ENCODE measurements around the gene AKR7A2. TPM values are rescaled to one million over a fixed set of nuclear protein-coding genes. Genes with fewer than 3 reads are reported as not detected.
A peak's percentile ranks its signal among the peaks of the same experiment; 100 is the strongest.
"Not testable (repeated sequence)": the region's sequence is repeated elsewhere in the genome, so short reads cannot be mapped to it uniquely, and the experiment has no call there.

Gene AKR7A2
- total and polyA plus RNA-seq, 8 donors = 43.2 to 73.8 (median 63.5) TPM

GRCh38 chr1:19309123-19309813 lies 2.7 kb downstream of the AKR7A2 start:
- no peak for TF ChIP-seq CTCF (IDR thresholded peaks at IDR 0.05)
- H3K27me3 ChIP-seq = no peaks in the 10 kb centered on the region
- H3K27ac ChIP-seq = no peak overlapping the region
- intact Hi-C loops (cut with DNase I) = no loop called here
- no peaks in the 10 kb centered on the region for H3K9me3 ChIP-seq
- peaks cover 13 to 28% of the 10 kb centered on the region in 2 donors for H3K4me1 ChIP-seq
- peaks cover 0 to 42% of the 10 kb centered on the region in 2 donors for H3K36me3 ChIP-seq
- peak in 1 of 4 donors; percentile 17 for DNase-seq
- H3K4me3 ChIP-seq = no peak overlapping the region
- no peak for ATAC-seq

GRCh38 chr1:19308509-19308907 lies 3.4 kb downstream of the AKR7A2 start:
- no peak for TF ChIP-seq CTCF (IDR thresholded peaks at IDR 0.05)
- Histone ChIP-seq H3K4me1 (peaks cover 13 to 21% of the 10 kb centered on the region in 2 donors), H3K36me3 (peaks cover 0 to 50% of the 10 kb centered on the region in 2 donors), H3K27me3 (no peaks in the 10 kb centered on the region), H3K9me3 (no peaks in the 10 kb centered on the region), H3K27ac (no peak overlapping the region), H3K4me3 (no peak overlapping the region)
- no peak for DNase-seq
- ATAC-seq = no peak
- intact Hi-C loops (cut with DNase I) = no loop called here

- no peaks in the 10 kb centered on the region for H3K9me3 ChIP-seq
- no peak overlapping the region for H3K27ac ChIP-seq
- no peak for TF ChIP-seq CTCF (IDR thresholded peaks at IDR 0.05)
- DNase-seq (no peak), ATAC-seq (no peak)
- H3K4me3 ChIP-seq = no peak overlapping the region
- intact Hi-C loops (cut with DNase I) = no loop called here
- H3K36me3 ChIP-seq = peaks cover 0 to 56% of the 10 kb centered on the region in 2 donors
- no peaks in the 10 kb centered on the region for H3K27me3 ChIP-seq
- H3K4me1 ChIP-seq = peaks cover 10 to 15% of the 10 kb centered on the region in 2 donors
Measured at GRCh38 chr1:19307794-19308508, 4.0 kb downstream of the AKR7A2 start.

- H3K36me3 ChIP-seq = peaks cover 0 to 61% of the 10 kb centered on the region in 2 donors
- intact Hi-C loops (cut with DNase I) = no loop called here
- ATAC-seq (no peak), DNase-seq (no peak)
- TF ChIP-seq CTCF (IDR thresholded peaks at IDR 0.05) = no peak
- no peaks in the 10 kb centered on the region for H3K9me3 ChIP-seq
- H3K4me1 ChIP-seq = peaks cover 7 to 11% of the 10 kb centered on the region in 2 donors
- H3K27me3 ChIP-seq = no peaks in the 10 kb centered on the region
- no peak overlapping the region for H3K4me3 ChIP-seq
- H3K27ac ChIP-seq = no peak overlapping the region
Measured at GRCh38 chr1:19306941-19307340, 5.0 kb downstream of the AKR7A2 start.

GRCh38 chr1:19305880-19306279 lies 6.1 kb downstream of the AKR7A2 start:
- Histone ChIP-seq H3K4me3 (no peak overlapping the region), H3K27ac (no peak overlapping the region), H3K36me3 (peaks cover 0 to 61% of the 10 kb centered on the region in 2 donors), H3K27me3 (no peaks in the 10 kb centered on the region), H3K4me1 (peaks cover 3 to 4% of the 10 kb centered on the region in 2 donors), H3K9me3 (no peaks in the 10 kb centered on the region)
- intact Hi-C loops (cut with DNase I) = no loop called here
- DNase-seq (no peak), ATAC-seq (no peak)
- no peak for TF ChIP-seq CTCF (IDR thresholded peaks at IDR 0.05)

- H3K27ac ChIP-seq; H3K27me3 ChIP-seq; DNase-seq; H3K9me3 ChIP-seq; ATAC-seq; H3K4me1 ChIP-seq; intact Hi-C loops (cut with DNase I); H3K4me3 ChIP-seq: not testable (repeated sequence)
- peaks cover 0 to 61% of the 10 kb centered on the region in 2 donors for H3K36me3 ChIP-seq
Measured at GRCh38 chr1:19304081-19304480, 7.9 kb downstream of the AKR7A2 start.
